Measurements from ENCODE around the gene MRPL21. TPM values are rescaled to one million over a fixed set of nuclear protein-coding genes. Genes with fewer than 3 reads are reported as not detected.

MRPL21 gene
- polyA plus RNA-seq, 1 donor (not counting 4 experiments of a cell fraction or from before 2014, with no cell fraction given), result 120 TPM

DNA sequence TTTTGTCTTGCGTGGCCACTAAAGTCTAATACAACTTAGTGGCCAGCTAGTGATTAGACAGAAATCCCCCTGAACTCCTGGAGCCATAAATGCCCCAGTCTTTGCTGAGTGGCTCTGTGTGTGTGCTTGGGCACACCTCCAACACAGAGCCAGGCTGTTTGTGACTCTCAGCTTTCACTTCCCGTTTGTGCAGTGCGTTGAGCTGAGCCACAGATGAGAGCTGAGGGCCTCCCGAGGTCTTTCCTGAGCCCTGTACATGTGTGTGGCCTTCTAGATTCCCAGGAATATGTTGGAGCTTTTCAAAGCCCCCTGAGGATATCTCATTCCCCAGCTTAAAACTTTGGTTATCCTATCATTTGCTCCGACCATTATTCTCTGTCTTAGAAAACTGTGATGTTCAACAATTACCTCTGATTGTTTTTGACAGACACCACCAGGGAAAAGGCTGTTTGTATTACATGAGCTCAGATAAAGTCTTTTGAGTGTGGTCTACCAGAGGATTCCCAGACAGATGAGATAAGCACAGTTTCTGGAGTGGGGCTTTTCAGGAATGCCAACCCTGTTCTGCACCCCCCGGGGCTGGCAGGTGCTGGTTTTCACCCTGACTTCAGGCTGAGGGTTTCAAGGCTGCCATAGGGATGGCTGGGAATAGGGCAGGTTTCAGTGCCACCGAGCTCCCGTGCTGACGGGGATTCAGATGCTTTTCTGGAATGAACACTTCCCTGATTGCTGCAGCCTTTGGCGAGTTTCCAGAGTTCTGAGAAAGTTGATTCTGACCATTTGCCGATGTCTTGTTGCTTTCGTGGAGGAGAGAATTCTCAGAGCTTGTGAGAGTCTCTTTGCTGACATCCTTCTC is 23.9 kb upstream of the MRPL21 start:
- Histone ChIP-seq H3K36me3 (ENCODE audit: control insufficient read depth in 2 of 2, extremely low read depth in 1 of 2, insufficient read depth in 2 of 2, low read length in 2 of 2) (peaks cover 16 to 21% of the 10 kb centered on the region in 2 experiments), H3K4me3 (ENCODE audit: control insufficient read depth in 2 of 3, extremely low read depth in 1 of 3, insufficient read depth in 2 of 3, low read depth in 1 of 3, low read length in 3 of 3) (no peak overlapping the region), H3K9me3 (ENCODE audit: control insufficient read depth, low read depth, low read length) (peaks cover 5% of the 10 kb centered on the region), H3K79me2 (ENCODE audit: control insufficient read depth, insufficient read depth, low read length) (no peaks in the 10 kb centered on the region), H3K4me2 (ENCODE audit: control insufficient read depth, extremely low read depth, insufficient read depth, low read depth, low read length) (no peak overlapping the region), H2AFZ (ENCODE audit: control insufficient read depth, low read length) (no peak overlapping the region), H3K9me1 (ENCODE audit: control insufficient read depth, extremely low read depth, insufficient read depth, low read length) (no peaks in the 10 kb centered on the region), H4K20me1 (ENCODE audit: control insufficient read depth, extremely low read depth, insufficient read depth, low read length) (no peaks in the 10 kb centered on the region), H3K4me1 (ENCODE audit: control insufficient read depth, extremely low read depth, insufficient read depth, low read length) (no peaks in the 10 kb centered on the region), H3K9ac (ENCODE audit: control insufficient read depth, extremely low read depth, insufficient read depth, low read length) (no peak overlapping the region), H3K27me3 (ENCODE audit: control insufficient read depth, extremely low read depth, insufficient read depth, low read length) (no peaks in the 10 kb centered on the region), H3K27ac (ENCODE audit: control insufficient read depth, insufficient read depth, low read length) (no peak overlapping the region)
- dilution Hi-C loops (cut with MboI; ENCODE audit: extremely low pct_ligation_motif_present, low sequenced_read_pairs), result no loop called here
- DNase-seq (ENCODE audit: low read depth, low spot score) (no peak), FAIRE-seq (no peak)
- TF ChIP-seq, protein P1, sequence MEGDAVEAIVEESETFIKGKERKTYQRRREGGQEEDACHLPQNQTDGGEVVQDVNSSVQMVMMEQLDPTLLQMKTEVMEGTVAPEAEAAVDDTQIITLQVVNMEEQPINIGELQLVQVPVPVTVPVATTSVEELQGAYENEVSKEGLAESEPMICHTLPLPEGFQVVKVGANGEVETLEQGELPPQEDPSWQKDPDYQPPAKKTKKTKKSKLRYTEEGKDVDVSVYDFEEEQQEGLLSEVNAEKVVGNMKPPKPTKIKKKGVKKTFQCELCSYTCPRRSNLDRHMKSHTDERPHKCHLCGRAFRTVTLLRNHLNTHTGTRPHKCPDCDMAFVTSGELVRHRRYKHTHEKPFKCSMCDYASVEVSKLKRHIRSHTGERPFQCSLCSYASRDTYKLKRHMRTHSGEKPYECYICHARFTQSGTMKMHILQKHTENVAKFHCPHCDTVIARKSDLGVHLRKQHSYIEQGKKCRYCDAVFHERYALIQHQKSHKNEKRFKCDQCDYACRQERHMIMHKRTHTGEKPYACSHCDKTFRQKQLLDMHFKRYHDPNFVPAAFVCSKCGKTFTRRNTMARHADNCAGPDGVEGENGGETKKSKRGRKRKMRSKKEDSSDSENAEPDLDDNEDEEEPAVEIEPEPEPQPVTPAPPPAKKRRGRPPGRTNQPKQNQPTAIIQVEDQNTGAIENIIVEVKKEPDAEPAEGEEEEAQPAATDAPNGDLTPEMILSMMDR (optimal IDR thresholded peaks at IDR 0.05 in 1 of 3, IDR thresholded peaks at IDR 0.05 in 1 of 3, conservative IDR thresholded peaks at IDR 0.05 in 1 of 3; ENCODE audit: extremely low read depth in 1 of 3, insufficient read depth in 2 of 3, low read length in 3 of 3), result no peak
- TF ChIP-seq EZH2 (IDR thresholded peaks at IDR 0.05; ENCODE audit: low read length), result no peak

DNA sequence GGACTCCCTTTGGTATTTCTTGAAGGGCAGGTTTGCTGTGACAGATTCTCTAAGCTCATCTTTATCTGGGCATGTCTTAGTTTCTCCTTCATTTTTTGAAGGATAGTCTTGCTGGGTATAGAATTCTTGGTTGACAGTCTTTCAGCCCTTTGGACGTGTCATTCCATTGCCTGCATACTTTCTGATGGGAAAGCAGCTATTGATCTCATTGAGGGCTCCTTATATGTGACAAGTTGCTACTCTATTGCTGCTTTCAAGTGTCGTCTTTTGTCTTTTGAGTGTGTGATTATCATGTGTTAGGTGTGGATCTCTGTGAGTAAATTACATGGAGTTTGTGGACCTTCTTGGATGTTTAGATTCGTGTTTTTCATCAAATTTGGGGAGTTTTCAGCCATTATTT is 22.0 kb upstream of the MRPL21 start:
- H3K9ac ChIP-seq (ENCODE audit: control insufficient read depth, extremely low read depth, insufficient read depth, low read length), result no peak overlapping the region
- no peak overlapping the region for H3K4me3 ChIP-seq (ENCODE audit: control insufficient read depth in 2 of 3, extremely low read depth in 1 of 3, insufficient read depth in 2 of 3, low read depth in 1 of 3, low read length in 3 of 3)
- peaks cover 19 to 24% of the 10 kb centered on the region in 2 experiments for H3K36me3 ChIP-seq (ENCODE audit: control insufficient read depth in 2 of 2, extremely low read depth in 1 of 2, insufficient read depth in 2 of 2, low read length in 2 of 2)
- no peaks in the 10 kb centered on the region for H4K20me1 ChIP-seq (ENCODE audit: control insufficient read depth, extremely low read depth, insufficient read depth, low read length)
- H3K9me3 ChIP-seq (ENCODE audit: control insufficient read depth, low read depth, low read length), result peaks cover 5% of the 10 kb centered on the region
- H3K79me2 ChIP-seq (ENCODE audit: control insufficient read depth, insufficient read depth, low read length), result no peaks in the 10 kb centered on the region
- no peak for DNase-seq (ENCODE audit: low read depth, low spot score)
- H3K9me1 ChIP-seq (ENCODE audit: control insufficient read depth, extremely low read depth, insufficient read depth, low read length), result no peaks in the 10 kb centered on the region
- H3K4me1 ChIP-seq (ENCODE audit: control insufficient read depth, extremely low read depth, insufficient read depth, low read length), result no peaks in the 10 kb centered on the region
- no peak for FAIRE-seq
- H3K27me3 ChIP-seq (ENCODE audit: control insufficient read depth, extremely low read depth, insufficient read depth, low read length), result no peaks in the 10 kb centered on the region
- TF ChIP-seq, protein P1 (optimal IDR thresholded peaks at IDR 0.05 in 1 of 3, IDR thresholded peaks at IDR 0.05 in 1 of 3, conservative IDR thresholded peaks at IDR 0.05 in 1 of 3; ENCODE audit: extremely low read depth in 1 of 3, insufficient read depth in 2 of 3, low read length in 3 of 3), result no peak
- TF ChIP-seq EZH2 (IDR thresholded peaks at IDR 0.05; ENCODE audit: low read length), result no peak
- no peak overlapping the region for H3K27ac ChIP-seq (ENCODE audit: control insufficient read depth, insufficient read depth, low read length)
- no peak overlapping the region for H2AFZ ChIP-seq (ENCODE audit: control insufficient read depth, low read length)
- dilution Hi-C loops (cut with MboI; ENCODE audit: extremely low pct_ligation_motif_present, low sequenced_read_pairs), result no loop called here
- H3K4me2 ChIP-seq (ENCODE audit: control insufficient read depth, extremely low read depth, insufficient read depth, low read depth, low read length), result no peak overlapping the region

All from keratinocyte (primary cell).